Stimulated activated effector memory CD8-positive, alpha-beta T cell treated with anti-CD3 and anti-CD28 coated beads, Interleukin-12 subunit alpha, Interleukin-12 subunit beta, amount 100 ng/mL, for 72 hours (primary cell): ENCODE results near the gene DDX60.
A peak's percentile ranks its signal among the peaks of the same experiment; 100 is the strongest.
"Not testable (repeated sequence)": the region's sequence is repeated elsewhere in the genome, so short reads cannot be mapped to it uniquely, and the experiment has no call there.

Experiments used
- ATAC-seq: fragments of 150-1000 bp; cut with Tn5 transposase; 2 replicates; pipeline ENCODE4 v1.10.0; 2021
- DNase-seq, 2 donors: peaks; one replicate each; pipeline ENCODE4 v3.0.0; 2021 to 2022; ENCODE audit warnings: low spot score in 2 of 2
- H3K27ac Mint-ChIP-seq: one replicate; pipeline ENCODE4 v1.8.0; 2022; ENCODE audit warnings: mild to moderate bottlenecking, mixed read lengths
- H3K36me3 Mint-ChIP-seq: one replicate; pipeline ENCODE4 v1.8.0; 2022; ENCODE audit warnings: mild to moderate bottlenecking, mixed read lengths
- H3K4me1 Mint-ChIP-seq: one replicate; pipeline ENCODE4 v1.8.0; 2022; ENCODE audit warnings: mixed read lengths
- H3K4me3 Mint-ChIP-seq: one replicate; pipeline ENCODE4 v1.8.0; 2022; ENCODE audit warnings: mild to moderate bottlenecking, mixed read lengths
- H3K9me3 Mint-ChIP-seq: one replicate; pipeline ENCODE4 v1.8.0; 2022; ENCODE audit warnings: mixed read lengths

The DDX60 gene

GRCh38 chr4:168264903-168265302 lies 53.6 kb downstream of the DDX60 start:
- ATAC-seq (no peak), DNase-seq (no peak)
- Mint-ChIP-seq H3K9me3 (no peaks in the 10 kb centered on the region), H3K4me1 (no peaks in the 10 kb centered on the region), H3K36me3 (peaks cover 65% of the 10 kb centered on the region), H3K27ac (no peak overlapping the region), H3K4me3 (no peak overlapping the region)

- no peaks in the 10 kb centered on the region for H3K4me1 Mint-ChIP-seq
- no peak overlapping the region for H3K27ac Mint-ChIP-seq
- no peak for ATAC-seq
- H3K9me3 Mint-ChIP-seq: no peaks in the 10 kb centered on the region
- DNase-seq: no peak
- H3K36me3 Mint-ChIP-seq: peaks cover 48% of the 10 kb centered on the region
- H3K4me3 Mint-ChIP-seq: no peak overlapping the region
Measured at GRCh38 chr4:168263039-168263438, 55.5 kb downstream of the DDX60 start.

GRCh38 chr4:168259096-168259495 lies 59.5 kb downstream of the DDX60 start:
- DNase-seq: no peak
- Mint-ChIP-seq H3K4me3 (no peak overlapping the region), H3K4me1 (no peaks in the 10 kb centered on the region), H3K36me3 (peaks cover 42% of the 10 kb centered on the region), H3K9me3 (no peaks in the 10 kb centered on the region), H3K27ac (no peak overlapping the region)
- ATAC-seq: no peak

- peaks cover 50% of the 10 kb centered on the region for H3K36me3 Mint-ChIP-seq
- H3K4me3 Mint-ChIP-seq: no peak overlapping the region
- DNase-seq: no peak
- no peak for ATAC-seq
- no peaks in the 10 kb centered on the region for H3K4me1 Mint-ChIP-seq
- no peaks in the 10 kb centered on the region for H3K9me3 Mint-ChIP-seq
- no peak overlapping the region for H3K27ac Mint-ChIP-seq
Measured at GRCh38 chr4:168257768-168258167, 60.8 kb downstream of the DDX60 start.

- no peaks in the 10 kb centered on the region for H3K4me1 Mint-ChIP-seq
- ATAC-seq (no peak), DNase-seq (no peak)
- H3K9me3 Mint-ChIP-seq: peaks cover 3% of the 10 kb centered on the region
- peaks cover 49% of the 10 kb centered on the region for H3K36me3 Mint-ChIP-seq
- H3K27ac Mint-ChIP-seq: no peak overlapping the region
- no peak overlapping the region for H3K4me3 Mint-ChIP-seq
Measured at GRCh38 chr4:168248176-168248710, 70.3 kb downstream of the DDX60 start.

GRCh38 chr4:168247603-168248002 lies 70.9 kb downstream of the DDX60 start:
- Mint-ChIP-seq H3K27ac (no peak overlapping the region), H3K4me1 (no peaks in the 10 kb centered on the region), H3K4me3 (no peak overlapping the region), H3K36me3 (peaks cover 55% of the 10 kb centered on the region), H3K9me3 (peaks cover 6% of the 10 kb centered on the region)
- ATAC-seq (no peak), DNase-seq (no peak)

GRCh38 chr4:168241953-168242352 lies 76.6 kb downstream of the DDX60 start:
- Mint-ChIP-seq H3K9me3 (peaks cover 6% of the 10 kb centered on the region), H3K36me3 (peaks cover 36% of the 10 kb centered on the region), H3K27ac (no peak overlapping the region), H3K4me1 (peaks cover 7% of the 10 kb centered on the region), H3K4me3 (no peak overlapping the region)
- DNase-seq (no peak), ATAC-seq (no peak)

- Mint-ChIP-seq H3K4me3 (no peak overlapping the region), H3K4me1 (peaks cover 7% of the 10 kb centered on the region), H3K27ac (no peak overlapping the region), H3K36me3 (peaks cover 42% of the 10 kb centered on the region), H3K9me3 (peaks cover 6% of the 10 kb centered on the region)
- ATAC-seq (no peak), DNase-seq (no peak)
Measured at GRCh38 chr4:168240821-168241220, 77.7 kb downstream of the DDX60 start.

GRCh38 chr4:168221301-168221700 lies 97.3 kb downstream of the DDX60 start:
- no peak overlapping the region for H3K27ac Mint-ChIP-seq
- H3K9me3 Mint-ChIP-seq: no peaks in the 10 kb centered on the region
- DNase-seq (no peak), ATAC-seq (no peak)
- H3K36me3 Mint-ChIP-seq: peaks cover 69% of the 10 kb centered on the region
- H3K4me3 Mint-ChIP-seq: no peak overlapping the region
- no peaks in the 10 kb centered on the region for H3K4me1 Mint-ChIP-seq

GRCh38 chr4:168220893-168221292 lies 97.7 kb downstream of the DDX60 start:
- no peak for ATAC-seq
- Mint-ChIP-seq H3K27ac (no peak overlapping the region), H3K36me3 (peaks cover 65% of the 10 kb centered on the region), H3K4me3 (no peak overlapping the region), H3K4me1 (no peaks in the 10 kb centered on the region), H3K9me3 (no peaks in the 10 kb centered on the region)
- no peak for DNase-seq

GRCh38 chr4:168218645-168219044 lies 99.9 kb downstream of the DDX60 start:
- Mint-ChIP-seq H3K9me3 (peaks cover 8% of the 10 kb centered on the region), H3K4me3 (no peak overlapping the region), H3K27ac (no peak overlapping the region), H3K36me3 (peaks cover 66% of the 10 kb centered on the region), H3K4me1 (no peaks in the 10 kb centered on the region)
- DNase-seq: no peak
- peak; percentile 68 for ATAC-seq

GRCh38 chr4:168213511-168213910 lies 105.0 kb downstream of the DDX60 start:
- ATAC-seq, H3K4me3 Mint-ChIP-seq, H3K4me1 Mint-ChIP-seq, H3K27ac Mint-ChIP-seq, DNase-seq: not testable (repeated sequence)
- H3K9me3 Mint-ChIP-seq: peaks cover 13% of the 10 kb centered on the region
- H3K36me3 Mint-ChIP-seq: peaks cover 38% of the 10 kb centered on the region

GRCh38 chr4:168212656-168213055 lies 105.9 kb downstream of the DDX60 start:
- peaks cover 13% of the 10 kb centered on the region for H3K9me3 Mint-ChIP-seq
- H3K36me3 Mint-ChIP-seq: peaks cover 31% of the 10 kb centered on the region
- ATAC-seq (no peak), DNase-seq (no peak)
- no peak overlapping the region for H3K4me3 Mint-ChIP-seq
- no peak overlapping the region for H3K27ac Mint-ChIP-seq
- no peaks in the 10 kb centered on the region for H3K4me1 Mint-ChIP-seq

- no peak overlapping the region for H3K27ac Mint-ChIP-seq
- H3K4me3 Mint-ChIP-seq: no peak overlapping the region
- peaks cover 5% of the 10 kb centered on the region for H3K36me3 Mint-ChIP-seq
- ATAC-seq: no peak
- peaks cover 18% of the 10 kb centered on the region for H3K9me3 Mint-ChIP-seq
- no peak for DNase-seq
- H3K4me1 Mint-ChIP-seq: no peaks in the 10 kb centered on the region
Measured at GRCh38 chr4:168208957-168209614, 109.5 kb downstream of the DDX60 start.

- H3K4me3 Mint-ChIP-seq: no peak overlapping the region
- DNase-seq: no peak
- peaks cover 26% of the 10 kb centered on the region for H3K9me3 Mint-ChIP-seq
- no peak for ATAC-seq
- no peak overlapping the region for H3K27ac Mint-ChIP-seq
- no peaks in the 10 kb centered on the region for H3K36me3 Mint-ChIP-seq
- H3K4me1 Mint-ChIP-seq: no peaks in the 10 kb centered on the region
Measured at GRCh38 chr4:168203233-168203911, 115.2 kb downstream of the DDX60 start.

GRCh38 chr4:168200685-168201084 lies 117.9 kb downstream of the DDX60 start:
- ATAC-seq: no peak
- H3K4me3 Mint-ChIP-seq: no peak overlapping the region
- DNase-seq: no peak
- H3K36me3 Mint-ChIP-seq: no peaks in the 10 kb centered on the region
- H3K4me1 Mint-ChIP-seq: no peaks in the 10 kb centered on the region
- no peak overlapping the region for H3K27ac Mint-ChIP-seq
- H3K9me3 Mint-ChIP-seq: peaks cover 22% of the 10 kb centered on the region
